Ascending aorta (tissue), 2 donors: ENCODE data around the gene IFI16. TPM values are rescaled to one million over a fixed set of nuclear protein-coding genes. Genes with fewer than 3 reads are reported as not detected.
"Not testable (repeated sequence)": the region's sequence is repeated elsewhere in the genome, so short reads cannot be mapped to it uniquely, and the experiment has no call there.

ENCODE experiments used
- DNase-seq, 2 donors: peaks; one replicate each; pipeline ENCODE4 v3.0.0-alpha.2; 2019; ENCODE audit warnings: low spot score in 2 of 2
- H3K27ac ChIP-seq, 2 donors: fragments of 200-600 bp; sonication (generic); one replicate each; pipeline ENCODE4 v1.5.1; 2016 to 2017; ENCODE audit warnings: mild to moderate bottlenecking in 1 of 2
- H3K27me3 ChIP-seq: fragments of 200-600 bp; sonication (generic); one replicate; pipeline ENCODE4 v1.5.1; 2017
- H3K36me3 ChIP-seq, 2 donors: fragments of 200-600 bp; sonication (generic); one replicate each; pipeline ENCODE4 v1.5.1; 2016
- H3K4me1 ChIP-seq, 2 donors: fragments of 200-600 bp; sonication (generic); one replicate each; pipeline ENCODE4 v1.5.1; 2016 to 2017; ENCODE audit warnings: mild to moderate bottlenecking in 1 of 2
- H3K4me3 ChIP-seq, 2 donors: fragments of 200-600 bp; sonication (generic); one replicate each; pipeline ENCODE4 v1.5.1; 2016 to 2017; ENCODE audit warnings: mild to moderate bottlenecking in 1 of 2
- H3K9me3 ChIP-seq, 2 donors: fragments of 200-600 bp; sonication (generic); one replicate each; pipeline ENCODE4 v1.5.1; 2016
- CTCF ChIP-seq, 3 experiments: fragments of 200-600 bp in 2 of 3; fragments of 450-650 bp in 1 of 3; sonication (generic) in 2 of 3; IDR thresholded peaks; one replicate each; pipeline ENCODE4 v1.5.1; 2016 to 2019; ENCODE audit warnings: antibody characterized with exemption in 3 of 3, mild to moderate bottlenecking in 1 of 3, moderate library complexity in 1 of 3
- intact Hi-C: fragments of 100-400 bp; cut with DNase I; formaldehyde crosslinking; loops from one replicate; pipeline ENCODE4 v1.15.1; 2023
- total RNA-seq: library from RNA; depleted of rRNA; stranded (reverse); fragments of >200 nt; gene quantifications from one replicate; pipeline ENCODE4 v1.1.0, GENCODE V29; 2016

IFI16 gene
- total RNA-seq, 1 donor from 2014 or later: 61.2 TPM

DNA sequence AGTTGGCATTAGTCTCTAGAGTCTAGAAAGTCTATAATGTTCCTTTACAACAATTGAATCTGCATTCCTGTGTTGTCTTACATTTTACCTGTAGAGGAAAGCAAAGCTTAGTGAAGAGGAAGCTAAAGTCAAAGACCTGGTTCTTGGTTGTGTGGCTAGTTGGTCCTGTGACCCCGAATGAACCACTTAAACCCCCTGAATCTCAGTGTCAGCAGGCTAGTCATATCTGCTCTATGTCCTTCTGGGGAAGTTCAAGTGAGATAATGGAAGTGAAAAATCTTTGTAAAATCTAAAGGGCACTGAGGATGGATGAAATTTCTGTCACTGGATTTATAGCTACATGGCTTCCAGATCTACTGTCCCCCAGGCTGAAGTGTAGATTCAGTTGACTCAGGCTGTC lies 90.9 kb downstream of the IFI16 start:
- Histone ChIP-seq H3K9me3 (no peaks in the 10 kb centered on the region), H3K27me3 (no peaks in the 10 kb centered on the region), H3K4me3 (no peak overlapping the region), H3K36me3 (no peaks in the 10 kb centered on the region), H3K27ac (no peak overlapping the region), H3K4me1 (no peaks in the 10 kb centered on the region)
- TF ChIP-seq CTCF (IDR thresholded peaks at IDR 0.05): no peak
- DNase-seq: no peak
- intact Hi-C loops: no loop called here

DNA sequence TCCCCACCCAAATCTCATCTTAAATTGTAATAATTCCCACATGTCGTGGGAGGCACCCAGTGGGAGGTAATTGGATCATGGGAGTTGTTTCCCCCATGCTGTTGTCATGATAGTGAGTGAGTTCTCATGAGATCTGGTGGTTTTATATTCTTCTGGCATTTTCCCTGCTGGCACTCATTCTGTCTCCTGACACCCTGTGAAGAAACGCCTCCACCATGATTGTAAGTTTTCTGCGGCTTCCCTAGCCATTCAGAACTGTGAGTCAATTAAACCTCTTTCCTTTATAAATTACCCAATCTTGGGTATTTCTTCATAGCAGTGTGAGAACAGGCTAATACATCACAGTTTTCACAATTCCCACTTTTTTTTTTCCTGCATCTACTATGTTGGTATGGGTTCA lies 93.3 kb downstream of the IFI16 start:
- H3K27ac ChIP-seq, intact Hi-C loops, H3K4me1 ChIP-seq: not testable (repeated sequence)

More for the DNA sequence above, 93.3 kb downstream of the IFI16 start:
- DNase-seq, H3K36me3 ChIP-seq, H3K9me3 ChIP-seq, H3K27me3 ChIP-seq, H3K4me3 ChIP-seq: not testable (repeated sequence)

Other genes with a start within 250 kb of the IFI16 start
- not detected for gene OR6N1, start 237.7 kb upstream of the IFI16 start, total RNA-seq
- not detected for gene OR6N2, start 228.7 kb upstream of the IFI16 start, total RNA-seq
- gene MNDA, start 178.6 kb upstream of the IFI16 start, total RNA-seq: 3.5 TPM
- 2.8 TPM for gene PYHIN1, start 78.4 kb upstream of the IFI16 start, total RNA-seq
- 0.43 TPM for gene AIM2, start 66.9 kb downstream of the IFI16 start, total RNA-seq
- 7.0 TPM for gene CADM3, start 161.7 kb downstream of the IFI16 start, total RNA-seq
- gene ACKR1, start 195.0 kb downstream of the IFI16 start, total RNA-seq: 642 TPM